C4-2B (cell line): ENCODE results near the gene HSPA2.
"Not testable (repeated sequence)": the region's sequence is repeated elsewhere in the genome, so short reads cannot be mapped to it uniquely, and the experiment has no call there.

ENCODE experiments used
- H3K27ac ChIP-seq: fragments of 450-650 bp; 2 replicates; pipeline ENCODE4 v1.5.1; 2017
- ZFX ChIP-seq: fragments of 450-650 bp; IDR thresholded peaks from 2 replicates; pipeline ENCODE4 v1.6.1; 2017
- TF ChIP-seq, protein P1 (sequence below): fragments of 450-650 bp; conservative IDR thresholded peaks from 2 replicates; pipeline ENCODE4 v1.5.1; 2017; ENCODE audit warnings: mild to moderate bottlenecking

HSPA2 gene

DNA sequence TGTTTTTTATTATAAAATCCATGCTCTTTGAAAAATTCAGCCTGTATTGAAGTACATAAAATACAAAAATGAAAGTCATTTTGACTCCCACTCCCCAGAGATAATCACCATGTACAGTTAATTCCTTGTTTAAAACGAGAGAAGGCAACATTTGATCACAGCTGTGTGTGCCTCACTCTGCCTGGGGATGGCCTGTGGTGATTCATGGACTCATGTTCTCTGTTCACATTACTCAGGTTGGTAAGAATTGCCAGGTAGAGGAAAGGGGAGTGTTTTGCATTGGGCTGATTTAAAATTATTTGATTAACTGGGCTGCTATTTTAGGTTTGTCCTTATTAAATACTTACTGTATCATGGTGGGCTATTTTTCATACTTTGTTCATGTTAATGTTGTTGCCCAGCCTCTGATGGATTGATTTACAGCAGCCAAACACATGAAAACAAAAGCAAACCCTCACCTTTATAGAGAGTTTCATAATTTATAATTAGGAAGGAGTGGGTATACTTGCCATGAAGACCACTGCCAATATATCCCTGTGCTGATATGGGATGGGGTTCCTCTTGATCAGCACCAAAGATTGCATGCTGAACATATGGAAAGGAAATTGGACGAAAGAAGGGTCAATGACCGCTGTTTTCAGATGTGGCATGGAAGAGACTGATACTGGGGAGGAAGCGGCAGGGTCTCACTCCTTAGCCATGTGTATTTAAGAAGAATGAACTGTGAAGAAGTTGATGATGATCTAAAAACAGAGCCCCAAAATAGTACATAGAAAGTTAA lies 33.0 kb upstream of the HSPA2 start:
- no peak overlapping the region for H3K27ac ChIP-seq
- TF ChIP-seq, protein P1, sequence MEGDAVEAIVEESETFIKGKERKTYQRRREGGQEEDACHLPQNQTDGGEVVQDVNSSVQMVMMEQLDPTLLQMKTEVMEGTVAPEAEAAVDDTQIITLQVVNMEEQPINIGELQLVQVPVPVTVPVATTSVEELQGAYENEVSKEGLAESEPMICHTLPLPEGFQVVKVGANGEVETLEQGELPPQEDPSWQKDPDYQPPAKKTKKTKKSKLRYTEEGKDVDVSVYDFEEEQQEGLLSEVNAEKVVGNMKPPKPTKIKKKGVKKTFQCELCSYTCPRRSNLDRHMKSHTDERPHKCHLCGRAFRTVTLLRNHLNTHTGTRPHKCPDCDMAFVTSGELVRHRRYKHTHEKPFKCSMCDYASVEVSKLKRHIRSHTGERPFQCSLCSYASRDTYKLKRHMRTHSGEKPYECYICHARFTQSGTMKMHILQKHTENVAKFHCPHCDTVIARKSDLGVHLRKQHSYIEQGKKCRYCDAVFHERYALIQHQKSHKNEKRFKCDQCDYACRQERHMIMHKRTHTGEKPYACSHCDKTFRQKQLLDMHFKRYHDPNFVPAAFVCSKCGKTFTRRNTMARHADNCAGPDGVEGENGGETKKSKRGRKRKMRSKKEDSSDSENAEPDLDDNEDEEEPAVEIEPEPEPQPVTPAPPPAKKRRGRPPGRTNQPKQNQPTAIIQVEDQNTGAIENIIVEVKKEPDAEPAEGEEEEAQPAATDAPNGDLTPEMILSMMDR: no peak
- TF ChIP-seq ZFX: no peak

DNA sequence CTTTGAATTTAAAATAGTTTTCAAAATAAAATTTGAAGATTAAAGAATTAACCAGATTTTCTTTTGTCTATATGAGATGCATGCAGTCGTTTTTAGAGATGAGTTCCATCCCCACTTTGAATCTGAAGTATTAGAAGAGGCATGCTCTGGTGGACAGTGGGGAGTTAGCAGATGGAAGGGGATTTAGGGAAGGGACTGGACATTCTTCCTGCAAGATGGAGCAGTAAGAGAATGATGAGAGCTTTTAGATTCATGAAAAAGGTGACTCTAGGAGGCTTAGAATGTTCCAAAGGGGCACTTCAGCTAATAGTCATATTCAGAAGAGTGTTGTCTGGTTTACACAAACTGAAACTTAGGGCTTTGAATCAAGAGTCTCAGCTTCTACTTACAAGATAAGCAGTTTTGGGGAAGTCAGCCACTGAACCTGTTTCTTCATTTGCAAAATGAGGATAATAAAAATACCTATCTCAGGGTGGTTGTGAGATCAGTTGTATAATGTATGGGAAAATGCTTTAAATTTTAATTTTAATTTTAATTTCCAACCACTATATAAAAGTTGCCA lies 32.2 kb upstream of the HSPA2 start:
- H3K27ac ChIP-seq: no peak overlapping the region
- TF ChIP-seq, protein P1: no peak
- TF ChIP-seq ZFX: no peak

- TF ChIP-seq, protein P1: no peak
- TF ChIP-seq ZFX: no peak
- H3K27ac ChIP-seq: no peak overlapping the region
Observed at GRCh38 chr14:64509036-64509435, 31.5 kb upstream of the HSPA2 start.

DNA sequence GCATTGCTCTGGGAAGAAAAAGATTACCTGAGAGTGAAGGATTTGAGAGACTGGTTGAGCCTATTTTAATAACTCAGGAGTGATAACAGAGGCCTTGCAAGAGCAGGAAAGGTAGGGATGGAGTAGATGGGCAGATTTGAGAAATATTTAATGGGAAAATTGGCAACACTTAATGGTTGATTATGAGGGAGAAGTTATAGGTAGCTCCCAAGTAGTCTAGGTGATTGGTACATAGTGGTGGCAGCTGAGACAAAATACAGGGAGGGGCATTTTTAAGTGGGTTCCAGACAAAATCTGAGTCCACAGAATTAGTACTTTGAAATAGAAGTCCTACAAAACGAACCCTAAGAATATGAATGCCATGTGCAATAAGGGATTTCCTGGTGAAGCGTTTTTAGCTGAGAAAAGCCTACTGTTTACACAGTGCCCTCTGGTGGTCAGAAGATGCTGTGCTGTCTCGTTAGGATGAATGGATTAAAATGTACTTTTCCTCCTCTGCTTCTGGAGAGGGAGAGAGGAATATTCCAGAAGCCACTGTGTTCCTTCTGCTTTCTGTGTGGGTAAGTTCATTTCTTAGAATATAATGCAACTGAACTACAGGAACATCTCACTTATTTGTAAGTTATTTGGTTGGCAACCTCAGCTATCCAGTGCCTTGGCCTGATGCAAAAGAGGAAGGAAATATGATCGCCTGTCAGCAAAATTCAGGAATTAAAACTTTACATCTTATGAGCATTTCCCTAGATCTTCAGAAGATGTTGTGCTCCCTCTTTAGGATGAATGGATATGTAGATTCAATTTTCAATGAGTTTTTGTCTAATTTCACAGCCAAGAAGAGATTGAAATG lies 29.5 kb upstream of the HSPA2 start:
- no peak overlapping the region for H3K27ac ChIP-seq
- no peak for TF ChIP-seq ZFX
- TF ChIP-seq, protein P1: peak; percentile 97

GRCh38 chr14:64513271-64513670 lies 27.3 kb upstream of the HSPA2 start:
- TF ChIP-seq, protein P1: no peak
- TF ChIP-seq ZFX: no peak
- H3K27ac ChIP-seq: peak overlapping the region; percentile 55

GRCh38 chr14:64515053-64515452 lies 25.5 kb upstream of the HSPA2 start:
- peak overlapping the region; percentile 82 for H3K27ac ChIP-seq
- TF ChIP-seq ZFX: no peak
- TF ChIP-seq, protein P1: no peak

- TF ChIP-seq ZFX: no peak
- TF ChIP-seq, protein P1: no peak
- H3K27ac ChIP-seq: no peak overlapping the region
Observed at GRCh38 chr14:64516969-64517368, 23.6 kb upstream of the HSPA2 start.

DNA sequence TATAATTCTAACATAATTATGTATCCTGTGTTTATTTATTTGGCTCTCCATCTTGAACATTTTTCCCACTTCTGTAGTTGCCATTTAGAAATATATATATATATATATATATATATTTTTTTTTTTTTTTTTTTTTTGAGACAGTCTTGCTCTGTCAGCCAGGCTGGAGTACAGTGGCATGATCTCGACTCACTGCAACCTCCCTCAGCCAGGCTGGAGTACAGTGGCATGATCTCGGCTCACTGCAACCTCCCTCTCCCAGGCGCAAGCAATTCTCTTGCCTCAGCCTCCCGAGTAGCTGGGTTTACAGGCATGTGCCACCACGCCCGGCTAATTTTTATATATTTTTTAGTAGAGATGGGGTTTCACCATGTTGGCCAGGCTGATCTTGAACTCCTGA lies 22.9 kb upstream of the HSPA2 start:
- not testable (repeated sequence) for H3K27ac ChIP-seq
